PFSK-1 (cell line): ENCODE measurements around the gene TAOK3.

Experiments
- POLR2AphosphoS5 ChIP-seq: IDR thresholded peaks from 2 replicates; pipeline ENCODE4 v1.6.1; 2012; ENCODE audit warnings: low read depth, mild to moderate bottlenecking, control low read depth, low read length, moderate library complexity
- REST ChIP-seq, 2 experiments: IDR thresholded peaks; 2 replicates each; pipeline versions ENCODE4 v1.6.1 to v1.8.0; 2011 to 2012; ENCODE audit warnings: low read depth in 2 of 2, low read length in 2 of 2, control low read depth in 1 of 2, inconsistent platforms in 1 of 2, mild to moderate bottlenecking in 1 of 2, moderate library complexity in 1 of 2; ENCODE audit not compliant: insufficient read depth in 1 of 2
- SIN3A ChIP-seq: IDR thresholded peaks from 2 replicates; pipeline ENCODE4 v1.6.1; 2012; ENCODE audit warnings: mild to moderate bottlenecking, low read length, moderate library complexity, borderline replicate concordance; ENCODE audit not compliant: insufficient read depth
- TAF1 ChIP-seq: IDR thresholded peaks from 2 replicates; pipeline ENCODE4 v1.6.1; 2012; ENCODE audit warnings: low read length, control low read depth, borderline replicate concordance; ENCODE audit not compliant: insufficient read depth

- TF ChIP-seq REST (IDR thresholded peaks at IDR 0.05; ENCODE audit: insufficient read depth in 1 of 2, low read depth in 2 of 2, low read length in 2 of 2) = no peak
- no peak for TF ChIP-seq TAF1
- no peak for TF ChIP-seq POLR2AphosphoS5
- no peak for TF ChIP-seq SIN3A
These were observed 19.1 kb upstream of the TAOK3 start for GRCh38 chr12:118391836-118392235.
